GM12892 (cell line): ENCODE measurements around the gene ARL4A.
A peak's percentile ranks its signal among the peaks of the same experiment; 100 is the strongest.
"Not testable (repeated sequence)": the region's sequence is repeated elsewhere in the genome, so short reads cannot be mapped to it uniquely, and the experiment has no call there.

ENCODE experiments used
- DNase-seq: peaks from one replicate; pipeline ENCODE4 v3.0.0; 2011; ENCODE audit not compliant: insufficient read length
- FAIRE-seq: peaks from 2 replicates; lab custom pipeline; 2011; peaks lifted over from hg19 to GRCh38; lab: Jason Lieb, UNC
- POLR2A ChIP-seq: IDR thresholded peaks from 2 replicates; pipeline ENCODE4 v1.6.1; 2011; ENCODE audit warnings: low read depth, low read length, control low read depth
- POLR2AphosphoS5 ChIP-seq: IDR thresholded peaks from 2 replicates; pipeline ENCODE4 v1.6.1; 2011; ENCODE audit warnings: low read depth, low read length, control low read depth
- TAF1 ChIP-seq: IDR thresholded peaks from 2 replicates; pipeline ENCODE4 v1.6.1; 2011; ENCODE audit warnings: low read depth, mild to moderate bottlenecking, control low read depth, low read length, borderline replicate concordance

The ARL4A gene

GRCh38 chr7:12670743-12671520, 16.5 kb upstream of the ARL4A start:
- TF ChIP-seq POLR2AphosphoS5 (no peak), POLR2A (no peak), TAF1 (no peak)
- DNase-seq (no peak), FAIRE-seq (no peak)

- FAIRE-seq, DNase-seq: not testable (repeated sequence)
Measured at GRCh38 chr7:12673436-12673835, 14.0 kb upstream of the ARL4A start.

DNA sequence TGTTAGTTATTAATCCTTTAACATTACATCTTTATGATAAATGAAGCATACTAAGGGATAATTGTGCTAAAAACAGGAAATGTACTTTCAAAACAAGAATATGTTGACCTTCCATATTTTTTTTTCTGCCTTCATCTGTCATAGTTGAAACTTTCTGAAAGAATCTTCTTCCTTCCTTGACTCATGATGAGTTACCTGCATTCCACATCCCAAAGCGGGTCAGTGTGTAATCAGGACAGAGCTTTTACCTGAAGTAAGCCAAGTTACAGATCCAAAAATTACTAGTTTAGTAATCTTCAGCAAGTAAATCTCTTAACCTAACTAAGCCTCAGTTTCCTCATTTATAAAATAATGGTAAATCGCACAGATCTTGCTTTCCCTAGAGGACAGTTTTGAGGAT, 13.4 kb upstream of the ARL4A start:
- FAIRE-seq (no peak), DNase-seq (no peak)
- TF ChIP-seq POLR2AphosphoS5, result no peak
- TF ChIP-seq TAF1, result no peak
- TF ChIP-seq POLR2A, result no peak

DNA sequence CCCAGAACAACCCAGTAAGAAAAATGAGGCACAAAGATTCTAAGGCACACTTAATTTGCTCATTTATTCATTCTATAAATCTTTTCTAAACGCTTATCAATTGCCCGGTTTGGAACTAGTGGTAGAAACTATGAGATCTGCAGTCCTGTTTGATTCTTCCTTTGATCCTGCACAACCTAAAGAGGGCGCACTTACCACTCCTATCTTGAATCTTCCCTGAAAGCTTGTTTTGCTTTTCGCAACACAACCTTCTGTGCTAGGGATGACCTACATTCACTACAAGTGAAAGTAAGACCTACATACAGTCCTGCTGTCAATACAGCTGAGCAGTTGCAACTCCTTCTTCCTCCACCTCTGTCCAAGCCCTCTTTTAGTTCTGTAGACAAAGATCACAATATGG, 12.6 kb upstream of the ARL4A start:
- FAIRE-seq (no peak), DNase-seq (no peak)
- TF ChIP-seq POLR2AphosphoS5 (no peak), TAF1 (no peak), POLR2A (no peak)

DNA sequence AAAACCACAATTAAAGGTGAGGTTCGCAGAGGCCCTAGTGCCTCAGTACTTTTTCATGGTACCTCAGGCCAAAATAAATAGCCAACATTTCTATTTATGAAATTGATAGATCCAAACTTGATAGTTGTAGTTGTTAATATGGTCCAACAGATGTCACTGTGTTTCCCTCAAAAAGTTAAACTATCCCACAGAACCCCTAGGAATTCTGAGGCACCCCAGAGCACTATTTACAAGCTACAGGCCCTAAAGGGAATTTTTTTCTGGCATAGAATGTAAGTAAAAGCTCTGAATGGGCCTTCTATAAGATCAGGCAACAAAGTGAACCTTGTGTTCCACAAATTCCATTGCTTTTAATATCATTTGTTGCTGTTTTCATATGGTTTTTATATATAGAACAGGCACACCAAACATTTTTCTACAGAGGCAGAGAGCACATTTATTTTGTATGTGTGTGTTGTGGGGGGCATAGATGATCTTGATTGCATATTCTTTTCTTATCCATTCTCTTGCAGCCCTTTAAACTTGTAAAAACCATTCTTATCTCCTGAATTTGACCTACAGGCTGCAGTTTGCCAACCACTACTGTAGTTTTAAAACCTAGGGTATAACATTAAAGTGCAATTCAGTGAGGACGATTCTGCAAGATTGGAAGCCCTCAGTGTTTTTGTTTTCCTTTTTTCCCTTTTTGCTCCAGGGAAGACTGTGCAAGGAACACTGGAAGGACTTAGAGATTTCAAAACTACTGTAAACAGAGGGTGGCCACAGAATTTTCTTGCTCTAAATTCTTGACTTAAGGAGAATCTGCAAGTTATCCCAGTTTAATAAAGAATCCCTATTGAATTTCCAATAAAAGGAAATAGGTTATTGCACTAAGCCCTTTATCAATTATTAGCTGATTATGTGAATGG, 3.5 kb upstream of the ARL4A start:
- DNase-seq (no peak), FAIRE-seq (no peak)
- TF ChIP-seq POLR2A (no peak), TAF1 (no peak), POLR2AphosphoS5 (no peak)

- TF ChIP-seq POLR2AphosphoS5, result no peak
- FAIRE-seq (no peak), DNase-seq (no peak)
Measured at GRCh38 chr7:12684733-12685132, 2.7 kb upstream of the ARL4A start.

GRCh38 chr7:12685550-12685949, 1.9 kb upstream of the ARL4A start:
- no peak for DNase-seq
- FAIRE-seq, result no peak
- TF ChIP-seq TAF1 (no peak), POLR2AphosphoS5 (no peak)

- DNase-seq (peak; percentile 59), FAIRE-seq (peak; percentile 84)
- TF ChIP-seq TAF1 (no peak), POLR2A (no peak), POLR2AphosphoS5 (no peak)
Measured at GRCh38 chr7:12686234-12686890, 1.1 kb upstream of the ARL4A start.

DNA sequence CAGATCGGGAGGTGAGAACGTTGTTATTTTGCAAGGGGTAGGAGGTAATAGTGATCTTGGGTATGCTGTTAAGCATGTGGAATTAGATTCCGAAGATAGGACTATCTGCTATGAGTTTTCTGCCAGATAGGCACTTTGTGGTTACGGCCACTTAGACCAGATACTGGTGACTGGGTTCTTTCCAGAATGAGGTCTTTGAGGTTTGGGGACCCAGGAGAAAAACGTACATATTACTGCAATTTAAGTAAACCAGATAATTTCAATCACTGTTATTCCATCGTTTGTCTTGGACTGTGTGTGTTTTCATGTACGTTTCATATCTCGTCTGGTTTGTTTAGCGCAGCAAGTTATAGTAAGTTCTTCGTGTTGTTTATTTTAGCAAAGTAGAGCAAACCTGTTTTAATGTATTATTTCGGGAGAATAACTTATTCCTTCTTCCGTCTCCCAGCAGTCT, 312 bp downstream of the ARL4A start:
- DNase-seq (no peak), FAIRE-seq (peak; percentile 33)
- no peak for TF ChIP-seq POLR2AphosphoS5
- no peak for TF ChIP-seq TAF1
- no peak for TF ChIP-seq POLR2A

GRCh38 chr7:12688485-12689170, 1.2 kb downstream of the ARL4A start:
- FAIRE-seq, DNase-seq: not testable (repeated sequence)

- no peak for FAIRE-seq
- no peak for TF ChIP-seq POLR2AphosphoS5
- TF ChIP-seq TAF1, result no peak
- no peak for TF ChIP-seq POLR2A
- DNase-seq, result no peak
Measured at GRCh38 chr7:12689451-12689850, 2.0 kb downstream of the ARL4A start.
